B cell (primary cell): Measurements from ENCODE around the gene CHMP1A. TPM values are rescaled to one million over a fixed set of nuclear protein-coding genes. Genes with fewer than 3 reads are reported as not detected.

Experiments used
- ATAC-seq: fragments of 200-7000 bp; cut with Tn5 transposase; one replicate; pipeline ENCODE4 v1.10.0; 2021; ENCODE audit warnings: low read depth, mild to moderate bottlenecking, moderate number of reproducible peaks, moderate library complexity
- CTCF ChIA-PET: fragments of 350-600 bp; sonication (Branson Sonifier 250); formaldehyde crosslinking; loops from one replicate; lab custom pipeline; 2021; ENCODE audit warnings: antibody characterized with exemption, inconsistent platforms; lab: Charles Lee
- POLR2A ChIA-PET: fragments of 350-600 bp; sonication (Branson Sonifier 250); formaldehyde crosslinking; loops from one replicate; lab custom pipeline; 2021; ENCODE audit warnings: antibody characterized with exemption; lab: Charles Lee
- DNase-seq: peaks from one replicate; pipeline ENCODE4 v3.0.0; 2013
- H2AFZ ChIP-seq: 2 replicates; pipeline ENCODE4 v1.6.1; 2012; ENCODE audit warnings: mild to moderate bottlenecking, low read depth, low read length; ENCODE audit not compliant: insufficient read depth, poor library complexity, severe bottlenecking
- H3K27ac ChIP-seq, 2 donors: 1 replicate in 1 of 2; 2 replicates in 1 of 2; pipeline ENCODE4 v1.5.1; 2012 to 2013; ENCODE audit warnings: low read length in 2 of 2, mild to moderate bottlenecking in 2 of 2, moderate library complexity in 1 of 2
- H3K27me3 ChIP-seq, 4 experiments: fragments of 200-600 bp in 1 of 4; sonication (generic) in 1 of 4; replicated peaks in 1 of 4; 1 replicate in 2 of 4; 2 replicates in 2 of 4; pipeline versions ENCODE4 v1.6.1 to v1.7.0; 2013 to 2016; ENCODE audit warnings: low read length in 3 of 4, mild to moderate bottlenecking in 2 of 4, mixed read lengths in 1 of 4, moderate library complexity in 1 of 4; ENCODE audit not compliant: insufficient read depth in 4 of 4, control insufficient read depth in 3 of 4; ENCODE audit errors: control extremely low read depth in 1 of 4
- H3K36me3 ChIP-seq, 2 experiments: replicated peaks in 1 of 2; 1 replicate in 1 of 2; 2 replicates in 1 of 2; pipeline versions ENCODE4 v1.6.1 to v1.7.1; 2013; ENCODE audit warnings: low read length in 1 of 2; ENCODE audit not compliant: insufficient read depth in 2 of 2, control insufficient read depth in 1 of 2; ENCODE audit errors: control extremely low read depth in 1 of 2, extremely low read depth in 1 of 2
- H3K4me1 ChIP-seq, 2 donors: fragments of 200-600 bp in 1 of 2; sonication (generic) in 1 of 2; 1 replicate in 1 of 2; 2 replicates in 1 of 2; pipeline versions ENCODE4 v1.5.1 to v1.6.1; 2013 to 2017; ENCODE audit warnings: low read length in 2 of 2; ENCODE audit not compliant: control insufficient read depth in 2 of 2, insufficient read depth in 2 of 2
- H3K4me2 ChIP-seq: replicated peaks from 2 replicates; pipeline ENCODE3; 2012; ENCODE audit warnings: mild to moderate bottlenecking, low read depth, low read length; ENCODE audit not compliant: poor library complexity, severe bottlenecking
- H3K4me3 ChIP-seq, 5 experiments: fragments of 200-600 bp in 1 of 5; sonication (generic) in 1 of 5; 1 replicate in 3 of 5; 2 replicates in 2 of 5; pipeline versions ENCODE4 v1.5.1 to v1.7.0; 2011 to 2016; ENCODE audit warnings: low read length in 4 of 5, mild to moderate bottlenecking in 4 of 5, low read depth in 2 of 5, control low read depth in 1 of 5, moderate library complexity in 1 of 5; ENCODE audit not compliant: insufficient read depth in 1 of 5; ENCODE audit errors: control extremely low read depth in 1 of 5, extremely low read depth in 1 of 5
- H3K79me2 ChIP-seq: fragments of 200-600 bp; sonication (generic); one replicate; pipeline ENCODE4 v1.6.0; 2016; ENCODE audit warnings: low read length; ENCODE audit not compliant: control insufficient read depth, insufficient read depth
- H3K9ac ChIP-seq: fragments of 200-600 bp; sonication (generic); 2 replicates; pipeline ENCODE4 v1.6.1; 2017; ENCODE audit warnings: mild to moderate bottlenecking, low read length, moderate library complexity
- H3K9me3 ChIP-seq, 3 donors: one replicate each; pipeline versions ENCODE4 v1.6.1 to v1.7.1; 2013; ENCODE audit warnings: low read length in 2 of 3; ENCODE audit not compliant: control insufficient read depth in 2 of 3, insufficient read depth in 1 of 3; ENCODE audit errors: control extremely low read depth in 1 of 3
- H4K20me1 ChIP-seq: 2 replicates; pipeline ENCODE4 v1.6.0; 2012; ENCODE audit warnings: mild to moderate bottlenecking, low read length; ENCODE audit not compliant: insufficient read depth, control insufficient read depth, poor library complexity, severe bottlenecking
- H3K27ac Mint-ChIP-seq: one replicate; pipeline ENCODE4 v1.8.0; 2021; ENCODE audit warnings: mixed read lengths
- H3K27me3 Mint-ChIP-seq: one replicate; pipeline ENCODE4 v1.8.0; 2021; ENCODE audit warnings: mixed read lengths
- H3K4me1 Mint-ChIP-seq: one replicate; pipeline ENCODE4 v1.8.0; 2021; ENCODE audit warnings: mixed read lengths
- H3K4me3 Mint-ChIP-seq: one replicate; pipeline ENCODE4 v1.8.0; 2021; ENCODE audit warnings: mixed read lengths
- H3K9me3 Mint-ChIP-seq: one replicate; pipeline ENCODE4 v1.8.0; 2022; ENCODE audit warnings: mixed read lengths; ENCODE audit not compliant: insufficient read depth
- EZH2 ChIP-seq: IDR thresholded peaks from 2 replicates; pipeline ENCODE4 v1.6.1; 2012; ENCODE audit warnings: borderline replicate concordance, low read depth, mild to moderate bottlenecking, moderate library complexity, low read length; ENCODE audit not compliant: insufficient read depth, poor library complexity, severe bottlenecking
- WGBS: methylation state at CpG from one replicate; pipeline ENCODE4 v1.1.5; 2013; ENCODE audit warnings: missing lambda C conversion rate; ENCODE audit not compliant: insufficient coverage; 5-methylcytosine and 5-hydroxymethylcytosine counted together
- intact Hi-C: fragments of 100-400 bp; cut with micrococcal nuclease; formaldehyde crosslinking; loops from one replicate; pipeline ENCODE4 v1.10.0; 2022
- polyA plus RNA-seq: library from polyadenylated mRNA; depleted of rRNA; stranded (reverse); fragments of >200 nt; gene quantifications from 2 replicates; pipeline ENCODE4 v1.2.3, GENCODE V29; 2012
- total RNA-seq, 2 donors: library from RNA; stranded (reverse); fragments of 120-200 nt in 1 of 2; gene quantifications; 1 replicate in 1 of 2; 2 replicates in 1 of 2; pipeline versions ENCODE4 v1.2.3 to v1.2.4, GENCODE V29; 2013 to 2022
- TF ChIP-seq, protein P1 (sequence below): fragments of 200-600 bp; IDR thresholded peaks from one replicate; pipeline ENCODE4 v1.8.0; 2022; ENCODE audit warnings: antibody characterized with exemption, mild to moderate bottlenecking

Gene CHMP1A
- total and polyA plus RNA-seq, 2 donors (not counting 1 experiment from before 2014, with no cell fraction given), result 80.4 to 88.1 TPM

DNA sequence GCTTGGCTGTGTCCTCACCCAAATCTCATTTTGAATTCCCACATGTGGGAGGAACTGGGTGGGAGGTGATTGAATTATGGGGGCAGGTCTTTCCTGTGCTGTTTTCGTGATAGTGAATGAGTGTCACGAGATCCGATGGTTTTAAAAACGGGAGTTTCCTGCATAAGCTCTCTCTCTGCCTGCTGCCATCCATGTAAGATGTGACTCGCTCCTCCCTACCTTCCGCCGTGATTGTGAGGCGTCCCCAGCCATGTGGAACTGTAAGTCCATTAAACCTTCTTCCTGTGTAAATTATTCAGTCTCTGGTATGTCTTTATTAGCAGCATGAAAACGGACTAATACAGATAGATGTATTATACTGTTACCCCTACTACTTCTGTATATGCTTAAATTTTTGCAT, 3.7 kb upstream of the CHMP1A start:
- CTCF ChIA-PET, result no interaction called here
- no peaks in the 10 kb centered on the region for H3K9me3 Mint-ChIP-seq
- intact Hi-C loops, result no loop called here
- H3K4me1 ChIP-seq, result peaks cover 14 to 19% of the 10 kb centered on the region in 2 donors
- WGBS, result 98% methylated on average over 7 of the region's 9 CpGs
- peaks cover 10% of the 10 kb centered on the region for H4K20me1 ChIP-seq
- ATAC-seq, result no peak
- no peak overlapping the region for H3K4me3 Mint-ChIP-seq
- no peak for TF ChIP-seq EZH2
- TF ChIP-seq, protein P1, sequence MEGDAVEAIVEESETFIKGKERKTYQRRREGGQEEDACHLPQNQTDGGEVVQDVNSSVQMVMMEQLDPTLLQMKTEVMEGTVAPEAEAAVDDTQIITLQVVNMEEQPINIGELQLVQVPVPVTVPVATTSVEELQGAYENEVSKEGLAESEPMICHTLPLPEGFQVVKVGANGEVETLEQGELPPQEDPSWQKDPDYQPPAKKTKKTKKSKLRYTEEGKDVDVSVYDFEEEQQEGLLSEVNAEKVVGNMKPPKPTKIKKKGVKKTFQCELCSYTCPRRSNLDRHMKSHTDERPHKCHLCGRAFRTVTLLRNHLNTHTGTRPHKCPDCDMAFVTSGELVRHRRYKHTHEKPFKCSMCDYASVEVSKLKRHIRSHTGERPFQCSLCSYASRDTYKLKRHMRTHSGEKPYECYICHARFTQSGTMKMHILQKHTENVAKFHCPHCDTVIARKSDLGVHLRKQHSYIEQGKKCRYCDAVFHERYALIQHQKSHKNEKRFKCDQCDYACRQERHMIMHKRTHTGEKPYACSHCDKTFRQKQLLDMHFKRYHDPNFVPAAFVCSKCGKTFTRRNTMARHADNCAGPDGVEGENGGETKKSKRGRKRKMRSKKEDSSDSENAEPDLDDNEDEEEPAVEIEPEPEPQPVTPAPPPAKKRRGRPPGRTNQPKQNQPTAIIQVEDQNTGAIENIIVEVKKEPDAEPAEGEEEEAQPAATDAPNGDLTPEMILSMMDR, result no peak
- H3K9me3 ChIP-seq, result no peaks in the 10 kb centered on the region
- no peaks in the 10 kb centered on the region for H3K27me3 Mint-ChIP-seq
- H3K4me1 Mint-ChIP-seq, result peaks cover 15% of the 10 kb centered on the region
- no peak overlapping the region for H3K4me2 ChIP-seq
- H3K79me2 ChIP-seq, result peaks cover 24% of the 10 kb centered on the region
- H3K36me3 ChIP-seq, result no peaks in the 10 kb centered on the region
- DNase-seq, result no peak
- H2AFZ ChIP-seq, result no peak overlapping the region
- POLR2A ChIA-PET, result no interaction called here
- H3K27ac Mint-ChIP-seq, result no peak overlapping the region
- H3K4me3 ChIP-seq, result no peak overlapping the region
- no peak overlapping the region for H3K9ac ChIP-seq
- H3K27ac ChIP-seq, result no peak overlapping the region
- H3K27me3 ChIP-seq, result no peaks in the 10 kb centered on the region

DNA sequence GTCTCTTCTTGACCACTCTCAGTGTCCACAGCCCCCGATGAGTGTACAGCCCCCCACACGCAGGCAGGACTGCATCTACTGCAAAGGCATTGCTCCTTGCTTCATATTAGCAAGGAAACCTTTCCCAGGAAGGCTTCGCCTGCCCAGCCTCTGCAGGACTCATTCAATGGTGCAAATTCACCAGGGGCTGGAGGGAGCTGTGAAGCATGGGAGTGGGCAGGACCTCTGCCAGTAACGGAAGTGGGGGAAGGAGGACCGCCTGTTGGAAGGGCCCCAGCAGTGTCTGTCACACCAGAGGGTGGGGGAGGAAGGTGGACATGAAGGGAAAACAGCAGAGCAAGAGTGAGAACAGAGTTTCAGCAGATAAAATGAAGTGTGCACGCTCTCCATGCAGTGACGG, 2.6 kb upstream of the CHMP1A start:
- ATAC-seq (no peak), DNase-seq (no peak)
- 98% methylated on average over 7 of the region's 7 CpGs for WGBS
- Histone ChIP-seq H3K27ac (no peak overlapping the region), H3K9ac (no peak overlapping the region), H4K20me1 (peaks cover 10% of the 10 kb centered on the region), H3K4me2 (no peak overlapping the region), H2AFZ (no peak overlapping the region), H3K4me3 (no peak overlapping the region), H3K4me1 (peaks cover 14 to 20% of the 10 kb centered on the region in 2 donors), H3K27me3 (no peaks in the 10 kb centered on the region), H3K79me2 (peaks cover 35% of the 10 kb centered on the region), H3K9me3 (no peaks in the 10 kb centered on the region), H3K36me3 (no peaks in the 10 kb centered on the region)
- ChIA-PET POLR2A (no interaction called here), CTCF (no interaction called here)
- TF ChIP-seq EZH2, result no peak
- TF ChIP-seq, protein P1, result no peak
- Mint-ChIP-seq H3K9me3 (no peaks in the 10 kb centered on the region), H3K4me3 (no peak overlapping the region), H3K27me3 (no peaks in the 10 kb centered on the region), H3K27ac (no peak overlapping the region), H3K4me1 (peaks cover 20% of the 10 kb centered on the region)
- intact Hi-C loops, result no loop called here
